Fibroblast of skin of left quadriceps (primary cell): ENCODE results near the gene NAA20.

Experiments used
- DNase-seq, 2 experiments: peaks; one replicate each; pipeline ENCODE4 v3.0.0-alpha.2; 2013; ENCODE audit warnings: low read depth in 2 of 2

NAA20 gene

DNA sequence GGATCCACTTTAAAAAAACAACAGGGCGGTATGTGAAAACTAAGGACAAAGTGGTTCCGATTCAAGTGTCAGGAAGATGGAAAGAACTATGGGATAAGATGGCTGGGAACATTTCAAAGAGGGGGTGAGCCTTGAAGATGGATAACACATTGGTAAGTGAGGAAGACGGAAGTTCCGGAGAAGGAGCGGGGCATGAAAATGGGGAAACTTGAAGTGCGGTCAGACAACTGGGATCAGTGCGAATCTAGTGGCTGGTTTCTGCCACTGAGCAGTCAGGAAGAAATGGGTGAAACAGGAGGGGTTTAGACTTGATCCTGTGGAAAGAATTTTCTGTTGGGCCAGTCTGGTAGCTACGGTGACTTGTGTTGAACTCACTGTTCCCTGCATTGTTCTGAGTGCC lies 1.2 kb downstream of the NAA20 start:
- DNase-seq = no peak

DNA sequence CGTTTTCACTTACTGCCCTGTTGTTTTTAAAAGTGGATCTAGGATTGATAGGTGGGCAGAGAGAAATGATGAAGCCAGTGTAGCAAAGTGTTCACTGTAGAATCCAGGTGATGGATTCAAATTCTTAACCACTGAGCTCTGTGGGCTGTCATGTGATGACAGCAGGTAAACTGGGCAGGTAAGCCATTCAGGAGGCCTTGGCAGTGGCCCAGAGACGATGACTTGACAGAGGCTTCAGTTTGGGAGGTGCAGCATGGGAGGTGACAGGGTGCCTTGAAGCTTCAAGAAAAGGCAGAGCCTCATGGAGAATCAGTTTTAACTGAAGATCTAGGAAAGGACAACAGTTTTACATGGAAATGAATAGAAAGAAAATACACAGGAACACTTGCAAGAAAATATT lies 2.0 kb downstream of the NAA20 start:
- no peak for DNase-seq

DNA sequence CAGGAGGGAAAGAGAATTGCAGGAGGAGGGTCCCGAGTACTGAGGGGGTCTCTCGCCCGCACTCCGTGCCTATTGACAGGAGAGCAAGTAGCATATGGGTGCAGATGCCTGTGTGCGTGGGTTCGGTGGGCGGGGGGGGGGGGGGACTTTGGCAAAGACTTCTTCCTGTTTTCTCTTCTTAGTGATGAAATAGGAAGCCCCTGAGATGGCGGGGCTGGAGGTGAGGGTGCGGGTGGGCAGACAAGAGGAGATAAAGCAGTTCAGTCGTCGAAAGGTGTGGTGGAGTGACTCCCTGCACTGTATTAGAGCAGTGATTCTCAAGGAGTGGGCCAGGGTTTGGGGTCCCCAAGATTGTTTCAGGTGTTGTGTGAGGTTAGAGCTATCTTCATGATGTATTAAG lies 3.7 kb downstream of the NAA20 start:
- no peak for DNase-seq

DNA sequence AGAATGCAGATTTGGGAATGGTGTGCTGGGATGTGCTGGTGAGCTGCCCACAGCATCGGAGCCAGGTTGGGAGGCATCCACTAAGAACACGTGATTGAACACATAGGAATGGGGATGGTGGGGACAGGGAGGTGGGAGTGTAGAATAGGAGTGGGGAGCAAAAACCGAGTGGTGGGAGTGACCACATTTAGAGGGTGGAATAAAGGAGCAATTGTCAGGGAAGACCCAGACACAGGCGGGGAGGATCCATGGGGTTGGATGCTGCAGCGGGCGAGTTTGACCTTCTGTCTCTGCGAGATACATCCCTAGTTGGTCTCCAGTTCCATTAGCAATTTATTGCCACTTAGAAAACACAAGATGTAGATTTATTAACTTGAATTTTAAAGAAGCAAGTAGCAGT lies 4.7 kb downstream of the NAA20 start:
- no peak for DNase-seq

DNA sequence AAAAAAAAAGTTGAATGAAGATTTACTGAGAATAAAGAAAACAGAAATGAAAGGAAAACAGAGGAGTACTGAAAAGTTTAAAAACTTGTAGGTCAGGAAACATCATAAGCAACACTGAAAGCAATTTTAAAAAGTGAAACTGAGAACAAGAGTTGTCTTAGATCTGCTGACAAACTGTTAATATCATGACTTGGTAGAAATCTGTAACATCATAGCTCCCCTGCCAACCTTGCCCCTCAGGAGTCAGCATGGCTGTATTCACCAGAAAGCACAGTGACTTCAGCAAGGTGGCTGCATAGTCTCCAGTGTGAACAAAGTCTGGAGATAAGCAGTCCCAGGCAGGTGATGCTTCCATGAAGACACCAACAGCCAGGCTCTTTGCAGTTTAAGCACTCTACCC lies 5.3 kb downstream of the NAA20 start:
- DNase-seq = no peak

DNA sequence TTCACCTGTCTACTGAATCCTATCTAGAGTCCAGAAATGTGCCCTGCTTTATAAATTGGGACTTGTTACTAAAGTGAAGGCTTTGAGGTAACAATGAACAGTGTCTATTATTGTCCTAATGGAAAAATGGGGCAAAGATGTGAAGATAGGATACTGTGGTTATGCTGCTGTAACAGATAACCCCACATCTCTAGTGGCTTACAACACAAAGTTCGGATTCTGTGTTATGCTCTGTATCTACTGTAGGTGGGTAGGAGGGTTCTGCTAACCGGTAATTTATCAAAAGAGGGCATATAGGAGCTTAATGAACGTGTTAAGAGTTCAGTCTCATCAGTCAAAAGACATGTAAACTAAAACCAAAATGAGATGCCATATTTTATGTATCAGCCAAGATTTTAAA lies 6.2 kb downstream of the NAA20 start:
- no peak for DNase-seq

DNA sequence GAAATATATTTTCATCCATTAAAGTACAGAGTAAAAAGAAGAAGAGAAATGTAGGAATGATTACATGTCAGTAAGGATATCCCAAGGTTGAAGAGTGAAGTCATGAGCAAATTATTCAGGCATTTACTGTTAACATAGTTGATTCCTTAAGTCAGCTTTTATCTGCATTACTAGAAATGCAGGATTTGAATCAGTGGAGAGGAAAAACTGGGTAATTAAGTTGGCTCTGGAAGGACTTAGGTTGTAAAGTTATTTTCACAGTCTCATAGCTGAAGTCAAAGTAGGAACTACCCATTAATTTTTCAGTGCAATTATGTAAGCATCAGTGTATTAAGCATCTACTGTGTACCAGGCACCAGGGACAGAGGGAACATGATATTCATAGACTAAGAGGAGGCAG lies 7.8 kb downstream of the NAA20 start:
- no peak for DNase-seq

DNA sequence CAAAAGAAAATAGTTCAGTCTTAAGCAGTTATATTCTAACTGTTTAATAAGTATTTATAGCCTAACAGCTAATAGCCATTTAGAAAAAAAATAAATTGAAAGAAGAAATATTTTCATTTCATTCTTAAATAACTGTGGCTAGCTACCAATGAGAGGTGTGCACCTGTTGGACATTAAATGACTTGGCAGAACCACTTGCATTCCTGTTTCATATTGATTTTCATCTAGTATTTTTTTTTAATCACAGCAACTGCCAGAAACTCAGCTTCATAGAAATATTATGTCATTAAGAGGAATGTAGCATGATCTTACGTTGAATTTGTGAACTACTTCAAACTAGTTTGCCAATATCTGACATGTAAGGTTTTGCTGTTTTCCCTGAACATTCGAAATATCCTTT lies 10.1 kb downstream of the NAA20 start:
- no peak for DNase-seq

DNA sequence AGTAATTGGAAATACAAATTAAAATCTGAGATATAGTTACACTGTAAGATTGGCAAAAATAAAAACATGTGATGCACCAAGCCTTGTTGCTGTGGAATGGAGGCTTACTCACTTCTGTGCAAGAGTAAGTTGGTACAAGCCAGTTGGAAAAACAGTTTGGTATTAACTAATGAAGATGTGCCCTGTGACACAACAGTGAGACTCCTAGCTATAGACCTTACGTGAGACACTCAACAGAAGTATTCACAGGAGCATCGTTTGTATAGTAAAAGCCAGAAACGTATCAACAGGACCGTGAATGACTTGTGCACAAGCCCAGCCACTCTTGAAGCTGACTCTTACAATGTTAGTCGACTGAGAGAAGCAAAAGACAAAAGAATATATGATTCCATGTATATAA lies 14.6 kb downstream of the NAA20 start:
- DNase-seq = no peak

DNA sequence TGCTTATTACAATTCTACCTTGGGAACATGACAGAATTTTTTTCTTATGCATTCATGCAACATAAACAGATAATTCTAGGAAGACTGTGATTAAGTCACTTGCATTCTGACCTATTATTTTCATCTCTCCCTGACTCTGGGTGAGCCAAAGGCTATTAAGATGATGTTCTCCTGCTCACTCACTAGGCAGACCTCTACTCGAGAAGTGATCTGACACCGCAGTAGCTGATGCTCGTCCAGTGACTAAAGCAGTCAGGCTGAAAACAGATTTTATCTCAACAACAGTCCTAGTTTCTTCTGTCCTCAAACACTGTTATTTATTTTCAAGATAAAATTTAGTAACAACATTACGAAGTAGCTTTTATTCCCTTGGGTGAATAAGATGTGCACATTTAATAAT lies 17.3 kb downstream of the NAA20 start:
- no peak for DNase-seq

DNA sequence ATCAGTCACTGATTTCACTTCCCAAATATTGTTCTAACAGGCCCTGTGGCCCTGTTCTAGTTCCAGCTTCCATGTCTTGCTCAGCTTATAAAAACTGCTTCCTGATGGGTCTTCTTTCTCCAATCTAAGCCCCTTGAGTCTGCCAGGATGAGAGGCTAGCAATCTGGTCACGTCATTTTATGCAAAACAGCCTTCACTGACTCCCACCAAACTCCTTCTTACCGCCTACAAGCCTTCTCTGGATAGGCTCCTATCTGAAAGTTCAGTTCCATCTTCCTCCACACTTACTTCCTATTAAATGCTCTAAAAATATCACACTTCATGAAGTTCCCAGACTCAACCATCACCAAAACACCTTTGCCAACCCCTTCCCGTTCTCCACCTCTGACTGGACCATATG lies 19.6 kb downstream of the NAA20 start:
- no peak for DNase-seq

DNA sequence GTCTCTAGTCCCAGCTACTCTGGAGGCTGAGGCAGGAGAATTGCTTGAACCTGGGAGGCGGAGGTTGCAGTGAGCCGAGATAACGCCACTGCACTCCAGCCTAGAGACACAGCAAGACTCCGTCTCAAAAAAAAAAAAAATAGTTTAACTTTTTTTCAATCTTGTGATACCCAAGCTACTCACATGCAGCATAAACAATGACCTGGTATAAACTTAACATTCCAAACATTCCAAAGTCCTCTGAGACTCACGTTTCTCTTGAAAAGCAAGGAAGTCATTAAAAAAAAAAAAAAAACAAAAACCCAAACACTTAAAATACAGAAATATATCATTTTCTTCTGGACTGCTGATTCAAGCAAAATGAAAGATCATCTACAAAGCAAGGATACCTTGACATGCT lies 20.8 kb downstream of the NAA20 start:
- peak; percentile 18 to 30 for DNase-seq

DNA sequence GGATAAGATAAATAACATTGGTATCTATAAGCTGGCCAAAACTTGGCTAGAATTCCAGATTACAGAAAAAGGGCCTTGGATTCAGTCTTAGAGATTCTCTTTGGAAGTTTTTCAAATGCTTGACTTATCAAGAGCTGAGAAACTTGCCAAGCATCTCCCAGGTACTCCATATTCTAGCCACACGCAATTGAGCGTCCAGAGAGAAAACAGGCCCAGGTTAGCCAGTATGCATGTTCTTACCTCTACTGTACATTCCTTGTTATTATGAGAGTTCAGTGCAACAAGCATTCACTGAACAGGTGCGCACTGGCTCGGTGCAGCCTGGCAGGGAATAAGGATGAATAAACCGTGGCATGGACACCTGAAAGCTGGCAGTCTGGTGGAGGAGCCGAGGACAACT lies 21.4 kb downstream of the NAA20 start:
- DNase-seq = no peak

DNA sequence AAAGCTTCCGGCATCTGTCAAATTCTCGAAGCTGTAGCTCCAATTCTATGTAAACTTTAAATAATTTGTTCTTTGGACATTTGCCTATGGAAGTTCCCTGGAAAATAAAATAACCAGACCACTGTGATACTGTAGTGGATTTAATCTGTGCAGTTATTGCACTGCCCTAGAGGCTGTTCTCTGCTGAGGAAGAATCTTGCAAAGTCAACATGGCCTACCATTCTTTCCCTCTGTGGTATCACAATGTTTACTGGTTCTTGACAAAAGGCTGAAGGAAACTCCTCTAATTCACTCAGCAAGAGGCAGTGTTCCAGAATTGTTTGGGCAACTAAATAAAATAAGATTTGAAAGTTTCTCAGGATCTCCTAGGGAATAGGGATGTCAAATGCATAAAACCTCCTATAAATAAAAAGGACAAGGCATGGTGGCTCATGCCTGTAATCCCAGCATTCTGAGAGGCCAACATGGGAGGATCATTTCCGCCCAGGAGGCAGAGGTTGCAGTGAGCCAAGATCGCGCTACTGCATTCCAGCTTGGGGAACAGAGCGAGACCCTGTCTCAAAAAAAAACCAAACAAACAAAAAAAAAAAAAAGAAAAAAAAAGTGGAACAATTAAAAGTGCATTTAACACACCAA lies 22.7 kb downstream of the NAA20 start:
- DNase-seq = no peak

DNA sequence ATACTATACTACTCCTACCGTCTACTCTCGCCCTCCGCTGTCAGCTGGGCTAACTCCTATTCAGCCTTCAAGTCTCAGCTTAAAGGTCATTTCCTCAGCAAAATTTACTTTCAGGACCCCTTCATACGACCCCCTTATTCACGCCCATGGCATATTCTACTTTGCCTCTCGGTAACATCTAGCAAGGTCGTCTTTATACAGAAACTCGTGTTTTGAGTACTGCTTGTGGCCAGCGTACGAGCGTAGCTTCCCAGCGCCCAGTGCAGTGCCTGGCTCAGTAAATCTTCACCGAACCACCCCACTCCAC lies 34.6 kb downstream of the NAA20 start:
- no peak for DNase-seq

DNA sequence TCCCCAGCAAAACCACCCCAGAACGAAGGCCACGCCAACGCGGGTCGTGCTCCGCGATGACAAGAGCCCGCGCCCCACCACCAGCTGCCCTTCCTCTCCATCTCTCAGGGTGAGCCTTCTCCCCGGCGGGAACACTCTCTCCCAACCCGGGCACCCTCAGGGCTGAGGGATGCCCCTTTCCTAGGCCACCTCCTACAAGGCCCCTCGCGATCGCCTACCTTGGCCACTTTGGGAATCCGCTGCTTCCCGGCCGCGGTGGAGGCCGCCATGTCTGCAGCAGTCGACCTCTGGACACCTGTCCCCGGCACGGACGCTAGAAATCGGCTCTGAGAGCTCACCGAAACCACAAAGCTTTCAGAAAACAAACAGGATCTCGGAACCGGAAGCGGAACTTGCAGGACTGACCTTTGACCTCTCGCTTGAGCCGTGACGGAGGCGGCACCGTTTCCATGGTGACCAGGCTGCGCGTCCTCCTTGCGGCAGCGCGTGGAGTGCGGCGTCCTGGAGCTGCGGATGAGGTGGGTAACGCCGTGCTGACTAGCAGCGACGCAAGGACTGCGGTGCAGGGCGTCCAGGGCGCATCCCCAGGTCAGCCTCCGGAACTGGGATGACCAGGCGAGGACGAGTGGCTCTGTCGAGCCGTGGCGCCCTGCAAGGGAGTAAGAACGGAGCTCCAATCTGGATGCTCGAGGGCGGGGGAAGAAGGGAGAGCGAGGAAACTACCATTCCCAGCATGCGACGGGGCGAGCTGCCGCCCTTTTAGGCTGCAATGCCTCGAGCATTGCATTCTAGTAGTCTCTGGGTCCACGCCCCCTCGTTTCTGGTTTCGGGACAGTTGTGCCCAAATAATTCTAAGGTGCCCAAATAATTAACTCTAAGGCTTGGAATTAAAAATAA lies 35.2 kb downstream of the NAA20 start, which contains the start of the genes CFAP61 and CRNKL1:
TSS of gene CFAP61 (plus strand) at position 459 of the 897 bp plus-strand sequence. CDS start 4,122 bp downstream, outside the sequence.
TSS of gene CRNKL1 (minus strand) at position 393 of the 897 bp plus-strand sequence. CDS start at position 269, 124 bp downstream.
- DNase-seq = peak; percentile 89 to 90

DNA sequence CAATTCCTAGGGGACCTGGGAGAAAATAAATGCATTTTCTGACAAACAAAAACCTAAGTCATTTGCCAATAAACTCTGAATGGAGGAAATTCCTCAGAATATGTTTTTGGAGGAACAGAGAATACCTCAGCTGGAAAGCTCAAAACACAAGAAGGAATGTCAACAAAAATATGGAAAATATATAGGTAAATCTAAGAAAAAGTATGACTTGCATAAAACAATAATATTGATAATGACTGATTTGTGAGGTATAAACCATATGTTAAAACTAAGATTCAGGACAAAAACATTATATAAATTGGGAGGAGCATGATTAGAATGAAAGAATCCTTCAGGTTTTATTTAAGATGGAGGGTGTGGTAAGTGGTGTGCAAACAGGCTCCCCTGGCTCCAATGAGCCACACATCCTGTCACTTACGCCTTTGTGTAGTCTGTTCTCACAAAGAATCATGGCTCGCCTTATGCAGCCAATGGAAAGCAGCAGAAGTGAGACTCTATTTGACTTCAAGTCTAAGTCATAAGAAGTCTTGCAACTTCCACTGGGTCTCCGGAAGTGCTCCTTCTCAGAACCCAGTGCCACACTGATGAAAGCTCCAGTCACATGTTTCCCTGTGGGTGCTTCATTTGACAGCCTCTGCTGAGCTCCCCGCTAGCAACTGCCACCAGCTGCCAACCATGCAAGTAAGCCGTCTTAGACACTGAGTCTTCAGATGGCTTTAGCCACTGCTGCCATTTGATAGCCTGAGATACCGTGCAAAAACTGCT lies 43.3 kb downstream of the NAA20 start:
- no peak for DNase-seq

DNA sequence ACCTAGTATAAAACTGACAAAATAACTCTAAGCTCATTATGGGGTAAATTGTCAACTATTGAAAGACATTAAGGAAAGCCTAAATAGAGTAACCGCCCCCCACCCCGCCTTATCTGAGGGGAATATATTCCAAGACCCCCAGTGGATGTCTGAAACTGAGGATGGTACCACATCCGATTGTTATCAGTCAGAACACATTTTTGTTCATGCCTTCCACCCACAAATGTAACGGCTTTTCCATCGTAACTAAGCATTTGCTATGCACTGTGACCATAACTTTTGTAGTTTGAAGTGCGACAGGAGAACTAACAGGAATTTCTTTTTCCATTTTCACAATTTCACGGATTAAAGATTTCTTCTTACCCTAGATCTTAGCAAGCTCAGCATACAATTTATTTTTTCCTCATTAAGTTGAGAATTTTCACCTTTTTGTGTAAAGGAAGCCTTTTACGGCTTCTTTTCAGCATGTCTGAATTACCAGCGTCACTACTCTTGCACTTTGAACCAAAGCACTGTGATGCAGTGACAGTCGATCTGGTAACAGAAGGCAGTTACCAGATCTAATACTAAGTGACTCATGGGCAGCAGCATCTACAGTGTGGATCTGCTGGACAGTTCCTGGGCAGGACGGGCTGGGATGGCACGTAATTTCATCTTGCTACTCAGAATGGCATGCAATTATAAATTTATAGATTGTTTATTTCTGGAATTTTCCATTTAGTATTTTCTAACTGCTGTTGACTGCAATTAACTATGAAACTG lies 47.0 kb downstream of the NAA20 start:
- no peak for DNase-seq

DNA sequence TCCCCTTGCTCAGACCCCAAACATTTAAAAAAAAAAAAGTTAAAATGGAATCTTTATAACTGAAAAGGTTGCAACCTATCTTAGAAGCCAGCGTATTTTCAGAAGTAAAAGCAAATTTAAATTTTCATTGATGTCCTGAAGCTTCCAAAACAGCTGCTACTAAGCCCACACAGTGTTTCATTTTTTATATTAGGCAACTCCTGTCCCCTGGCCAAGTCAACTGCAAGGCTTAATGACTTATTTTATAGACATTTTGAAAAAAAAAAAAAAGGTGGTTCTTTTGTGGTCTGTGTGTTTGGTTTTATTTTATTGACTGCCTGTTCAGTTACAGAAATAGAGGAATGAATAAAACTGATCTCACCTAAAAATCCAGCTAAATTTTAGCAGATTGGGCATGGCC lies 48.2 kb downstream of the NAA20 start:
- no peak for DNase-seq

DNA sequence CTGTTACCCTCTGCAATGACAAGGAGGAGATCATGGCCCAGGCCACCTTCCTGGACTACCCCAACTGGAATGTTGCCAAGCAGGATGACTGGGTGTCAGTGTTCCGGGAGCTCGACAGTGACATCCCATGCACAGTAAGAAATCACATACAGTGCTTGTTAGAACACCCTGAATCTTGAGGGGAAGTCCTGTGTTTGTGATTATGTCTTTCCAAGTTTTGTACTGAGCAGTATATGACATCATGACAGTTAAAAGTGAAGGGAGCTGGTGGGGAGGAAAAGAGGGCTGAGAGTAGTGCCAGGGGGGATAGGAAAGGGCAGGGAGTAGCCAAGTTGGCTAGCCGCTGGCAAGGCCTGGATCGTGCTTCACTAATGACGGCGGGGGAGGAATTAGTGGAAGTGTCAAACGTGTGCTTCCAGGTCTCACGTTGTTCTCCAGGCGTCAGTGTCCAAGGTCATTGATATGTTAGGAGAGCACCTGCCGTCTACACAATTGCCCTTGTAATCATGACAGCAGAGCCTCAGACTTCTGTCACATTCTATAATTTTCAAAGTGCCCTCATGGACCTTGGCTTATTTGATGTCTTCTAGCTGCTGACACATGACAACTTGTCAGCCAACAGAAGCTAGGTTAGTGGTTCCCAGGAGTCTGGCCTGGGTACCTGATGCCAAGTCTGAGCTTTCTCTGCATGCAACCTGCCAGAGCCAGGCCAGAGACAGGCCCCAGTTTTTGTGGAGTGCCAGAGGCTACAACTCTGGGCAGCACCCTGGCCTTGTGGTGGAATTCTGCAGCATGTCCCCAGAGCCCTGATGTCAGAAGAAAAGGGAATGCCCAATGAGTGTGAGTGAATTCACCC lies 53.9 kb downstream of the NAA20 start:
- DNase-seq = no peak

DNA sequence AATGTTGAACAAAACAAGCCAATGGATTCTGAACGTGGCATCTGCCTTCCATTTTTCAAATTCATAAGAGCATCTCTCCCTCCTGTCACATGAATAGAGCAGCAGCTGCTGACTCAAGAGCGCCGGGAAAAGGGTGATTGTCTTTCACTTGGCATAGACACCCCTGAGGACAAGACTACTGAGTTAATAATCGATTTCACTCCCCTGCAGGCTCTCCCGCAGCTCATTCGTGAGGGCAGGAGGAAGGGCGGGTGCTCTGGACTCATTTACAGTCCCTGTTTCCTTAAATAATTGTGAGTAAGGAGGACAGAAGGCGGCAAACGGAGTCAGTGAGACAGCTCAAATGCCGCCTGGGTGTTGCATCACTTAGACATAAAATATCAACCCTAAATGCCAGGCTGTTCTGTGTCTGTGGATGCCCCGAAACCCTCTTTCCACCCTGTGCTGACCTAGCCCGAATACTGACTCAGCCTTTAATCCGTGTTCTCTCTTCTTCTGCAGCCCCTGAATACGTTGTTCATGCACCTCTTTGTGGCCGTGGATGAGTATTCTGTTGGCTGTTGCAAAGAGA lies 56.7 kb downstream of the NAA20 start:
- DNase-seq = no peak
